Endothelial cell of umbilical vein (primary cell): ENCODE data around the gene LDLRAD4. TPM values are rescaled to one million over a fixed set of nuclear protein-coding genes. Genes with fewer than 3 reads are reported as not detected.

Source experiments
- BruUV-seq: library from RNA; stranded (reverse); fragments of 400-500 nt; replicated peaks from 2 replicates; lab custom pipeline; 2021; lab: Mats Ljungman, UMichigan
- CTCF ChIA-PET: fragments of 300-600, 350-600 bp; sonication (Branson Sonifier 250); formaldehyde crosslinking; loops from one replicate; lab custom pipeline; 2021; ENCODE audit warnings: antibody characterized with exemption, inconsistent platforms; lab: Charles Lee
- POLR2A ChIA-PET: fragments of 300-600, 350-600 bp; sonication (Branson Sonifier 250); formaldehyde crosslinking; loops from one replicate; lab custom pipeline; 2021; ENCODE audit warnings: antibody characterized with exemption, inconsistent platforms; lab: Charles Lee
- DNase-seq: peaks from one replicate; pipeline ENCODE4 v3.0.0-alpha.2; 2011; ENCODE audit warnings: low read depth, low spot score
- FAIRE-seq: peaks from 2 replicates; lab custom pipeline; 2011; peaks lifted over from hg19 to GRCh38; lab: Jason Lieb, UNC
- H2AFZ ChIP-seq: 2 replicates; pipeline ENCODE4 v1.6.0; 2012; ENCODE audit warnings: low read depth, low read length, control low read depth, inconsistent platforms
- H3K27ac ChIP-seq: 2 replicates; pipeline ENCODE4 v1.5.1; 2011; ENCODE audit warnings: low read depth, mild to moderate bottlenecking, control low read depth, low read length, moderate library complexity; ENCODE audit not compliant: insufficient read depth
- H3K27me3 ChIP-seq, 2 experiments: 2 replicates each; pipeline versions ENCODE4 v1.6.0 to v1.6.1; 2011; ENCODE audit warnings: low read length in 2 of 2, mixed read lengths in 1 of 2; ENCODE audit not compliant: control insufficient read depth in 2 of 2, insufficient read depth in 2 of 2
- H3K36me3 ChIP-seq, 2 experiments: 2 replicates in 1 of 2; 3 replicates in 1 of 2; pipeline ENCODE4 v1.5.1; 2011; ENCODE audit warnings: low read length in 2 of 2, mild to moderate bottlenecking in 1 of 2, moderate library complexity in 1 of 2; ENCODE audit not compliant: control insufficient read depth in 2 of 2, insufficient read depth in 2 of 2; ENCODE audit errors: extremely low read depth in 1 of 2
- H3K4me1 ChIP-seq: 3 replicates; pipeline ENCODE4 v1.5.1; 2011; ENCODE audit warnings: mild to moderate bottlenecking, low read length; ENCODE audit not compliant: control insufficient read depth, insufficient read depth; ENCODE audit errors: extremely low read depth
- H3K4me2 ChIP-seq: 2 replicates; pipeline ENCODE4 v1.6.1; 2011; ENCODE audit warnings: low read length, control low read depth, mixed read lengths; ENCODE audit not compliant: insufficient read depth
- H3K4me3 ChIP-seq, 3 experiments: fragments of 200-600 bp in 1 of 3; sonication (generic), shearing (Covaris generic) in 1 of 3; replicated peaks in 1 of 3; 2 replicates each; pipeline ENCODE4 v1.5.1; 2011 to 2016; ENCODE audit warnings: control low read depth in 3 of 3, low read length in 3 of 3, mild to moderate bottlenecking in 2 of 3, inconsistent platforms in 1 of 3, low read depth in 1 of 3, moderate library complexity in 1 of 3; ENCODE audit not compliant: insufficient read depth in 1 of 3
- H3K79me2 ChIP-seq: 2 replicates; pipeline ENCODE4 v1.6.0; 2012; ENCODE audit warnings: low read length, inconsistent platforms; ENCODE audit not compliant: control insufficient read depth, insufficient read depth
- H3K9ac ChIP-seq: replicated peaks from 2 replicates; pipeline ENCODE3; 2011; ENCODE audit warnings: low read length, control low read depth; ENCODE audit not compliant: insufficient read depth; ENCODE audit errors: extremely low read depth
- H3K9me1 ChIP-seq: replicated peaks from 3 replicates; pipeline ENCODE4 v1.6.0; 2011; ENCODE audit warnings: mild to moderate bottlenecking, low read length; ENCODE audit not compliant: control insufficient read depth, insufficient read depth; ENCODE audit errors: extremely low read depth
- H3K9me3 ChIP-seq: replicated peaks from 2 replicates; pipeline ENCODE4 v1.5.1; 2012; ENCODE audit warnings: low read length, inconsistent platforms; ENCODE audit not compliant: control insufficient read depth, insufficient read depth
- H4K20me1 ChIP-seq: replicated peaks from 2 replicates; pipeline ENCODE3; 2011; ENCODE audit warnings: mild to moderate bottlenecking, low read length; ENCODE audit not compliant: control insufficient read depth, insufficient read depth; ENCODE audit errors: extremely low read depth
- EZH2 ChIP-seq: IDR thresholded peaks from 2 replicates; pipeline ENCODE4 v1.6.1; 2012; ENCODE audit warnings: borderline replicate concordance, low read depth, mild to moderate bottlenecking, moderate library complexity, low read length, inconsistent platforms; ENCODE audit not compliant: severe bottlenecking
- FOS ChIP-seq: IDR thresholded peaks from 2 replicates; pipeline ENCODE4 v1.6.1; 2011; ENCODE audit warnings: mild to moderate bottlenecking, low read length, moderate library complexity, borderline replicate concordance; ENCODE audit not compliant: insufficient read depth
- GATA2 ChIP-seq: IDR thresholded peaks from 2 replicates; pipeline ENCODE4 v1.7.0; 2011; ENCODE audit warnings: low read depth, mild to moderate bottlenecking, moderate library complexity, mixed read lengths, low read length; ENCODE audit not compliant: insufficient read length, insufficient read depth
- JUN ChIP-seq: IDR thresholded peaks from 2 replicates; pipeline ENCODE4 v1.6.1; 2011; ENCODE audit warnings: borderline replicate concordance, low read depth; ENCODE audit not compliant: insufficient read length, insufficient read depth
- MYC ChIP-seq: IDR thresholded peaks from one replicate; pipeline ENCODE4 v1.6.1; 2011; ENCODE audit warnings: mild to moderate bottlenecking, low read depth, low read length
- POLR2A ChIP-seq: IDR thresholded peaks from 2 replicates; pipeline ENCODE4 v1.6.1; 2012; ENCODE audit warnings: low read depth, mild to moderate bottlenecking, control low read depth, low read length
- POLR2AphosphoS5 ChIP-seq: IDR thresholded peaks from 2 replicates; pipeline ENCODE4 v1.6.1; 2012; ENCODE audit warnings: low read depth, mild to moderate bottlenecking, control low read depth, low read length, moderate library complexity; ENCODE audit not compliant: insufficient read depth
- dilution Hi-C: fragments of 300-500 bp; cut with MboI; formaldehyde crosslinking; loops from one replicate; pipeline ENCODE4 v1.15.0; 2019; ENCODE audit warnings: low sequenced_read_pairs; ENCODE audit not compliant: extremely low pct_ligation_motif_present
- intact Hi-C: fragments of 100-400 bp; cut with micrococcal nuclease; formaldehyde crosslinking; loops from one replicate; pipeline ENCODE4 v1.10.0; 2022
- polyA plus RNA-seq, 4 experiments: library from polyadenylated mRNA; depleted of rRNA in 3 of 4; stranded (reverse) in 3 of 4; unstranded in 1 of 4; fragments of >200 nt; gene quantifications; 2 replicates each; pipeline versions ENCODE4 v1.2.1 to v1.2.3, GENCODE V29; 2011 to 2012; ENCODE audit warnings: missing spikeins in 1 of 4
- total RNA-seq: library from RNA; stranded (reverse); gene quantifications from 2 replicates; pipeline ENCODE4 v1.2.3, GENCODE V29; 2021
- TF ChIP-seq, protein P1 (sequence below): IDR thresholded peaks from 2 replicates; pipeline ENCODE4 v1.6.1; 2011; ENCODE audit not compliant: insufficient read depth, insufficient read length
- TF ChIP-seq, protein P2 (sequence below), 2 donors: IDR thresholded peaks; 1 replicate in 1 of 2; 2 replicates in 1 of 2; pipeline ENCODE4 v1.5.1; 2011; ENCODE audit warnings: low read length in 2 of 2, mild to moderate bottlenecking in 2 of 2, moderate library complexity in 2 of 2, control low read depth in 1 of 2, inconsistent platforms in 1 of 2, low read depth in 1 of 2; ENCODE audit not compliant: insufficient read depth in 1 of 2; ENCODE audit errors: extremely low read depth in 1 of 2

Gene LDLRAD4
- total and polyA plus RNA-seq, 2 donors (not counting 3 experiments of a cell fraction or from before 2014, with no cell fraction given), result 5.2 to 6.5 TPM

DNA sequence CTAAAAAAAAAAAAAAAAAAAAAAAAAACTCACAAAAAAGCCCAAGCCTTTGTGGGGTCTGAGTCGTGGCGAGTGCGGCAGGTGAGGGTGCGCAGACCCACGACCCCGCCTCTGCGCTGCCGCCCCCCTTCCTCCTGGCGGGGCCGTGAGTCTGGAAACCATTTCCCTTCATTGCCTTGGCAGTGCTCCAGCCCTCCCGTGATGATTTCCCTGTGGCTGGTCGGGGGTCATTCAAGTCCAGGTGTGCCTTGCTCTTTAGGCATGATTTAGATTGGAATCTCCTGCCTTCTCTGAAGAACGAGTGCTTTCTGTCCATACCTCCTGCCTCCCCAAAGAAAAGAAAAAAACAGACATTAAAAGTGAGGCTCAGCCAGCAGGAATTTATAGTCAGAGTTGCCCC is 346.0 kb downstream of the LDLRAD4 start:
- ChIA-PET CTCF (no interaction called here), POLR2A (no interaction called here)
- H3K4me3 ChIP-seq, result no peak overlapping the region
- H3K79me2 ChIP-seq, result no peaks in the 10 kb centered on the region
- H3K27ac ChIP-seq, result no peak overlapping the region
- no peaks in the 10 kb centered on the region for H3K9me1 ChIP-seq
- no peak overlapping the region for H2AFZ ChIP-seq
- no peak overlapping the region for H3K9ac ChIP-seq
- peaks cover 0 to 9% of the 10 kb centered on the region in 2 experiments for H3K27me3 ChIP-seq
- DNase-seq, result no peak
- no peaks in the 10 kb centered on the region for H4K20me1 ChIP-seq
- H3K4me1 ChIP-seq, result no peaks in the 10 kb centered on the region
- TF ChIP-seq POLR2AphosphoS5, result no peak
- no peaks in the 10 kb centered on the region for H3K9me3 ChIP-seq
- intact Hi-C loops, result no loop called here
- dilution Hi-C loops, result no loop called here
- H3K36me3 ChIP-seq, result no peaks in the 10 kb centered on the region
- no peak for FAIRE-seq
- no TSS peak for BruUV-seq
- no peak overlapping the region for H3K4me2 ChIP-seq

DNA sequence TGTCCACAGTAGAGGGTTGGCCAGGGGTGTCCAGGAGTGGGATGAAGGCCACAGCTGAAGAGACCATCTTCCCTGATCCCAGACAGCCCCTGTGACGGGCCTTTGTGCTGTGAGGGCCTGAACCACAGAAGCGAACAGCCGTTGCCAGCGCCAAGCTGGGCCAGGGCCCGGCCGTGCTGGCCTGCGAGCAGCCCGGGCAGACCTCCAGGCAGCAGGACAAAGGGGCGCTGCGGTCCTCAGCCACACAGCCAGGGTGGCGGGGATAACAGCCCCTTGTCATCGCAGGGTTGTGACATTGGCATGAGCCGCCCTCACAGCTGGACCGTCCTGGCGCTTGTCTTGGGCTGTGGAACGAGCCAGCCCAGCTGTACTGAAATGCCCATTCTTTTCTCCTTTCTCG is 346.7 kb downstream of the LDLRAD4 start:
- Histone ChIP-seq H3K36me3 (no peaks in the 10 kb centered on the region), H4K20me1 (no peaks in the 10 kb centered on the region), H3K4me1 (no peaks in the 10 kb centered on the region), H3K9ac (no peak overlapping the region), H3K79me2 (no peaks in the 10 kb centered on the region), H2AFZ (no peak overlapping the region), H3K27ac (no peak overlapping the region), H3K9me1 (no peaks in the 10 kb centered on the region), H3K4me2 (no peak overlapping the region), H3K27me3 (peaks cover 0 to 6% of the 10 kb centered on the region in 2 experiments), H3K9me3 (no peaks in the 10 kb centered on the region), H3K4me3 (no peak overlapping the region)
- no peak for DNase-seq
- CTCF ChIA-PET, result no interaction called here
- BruUV-seq, result no TSS peak
- dilution Hi-C loops (no loop called here), intact Hi-C loops (no loop called here)
- TF ChIP-seq POLR2AphosphoS5 (no peak), FOS (no peak), MYC (no peak), GATA2 (no peak), POLR2A (no peak), EZH2 (no peak), JUN (no peak)
- TF ChIP-seq, protein P1, sequence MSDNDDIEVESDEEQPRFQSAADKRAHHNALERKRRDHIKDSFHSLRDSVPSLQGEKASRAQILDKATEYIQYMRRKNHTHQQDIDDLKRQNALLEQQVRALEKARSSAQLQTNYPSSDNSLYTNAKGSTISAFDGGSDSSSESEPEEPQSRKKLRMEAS, result no peak
- TF ChIP-seq, protein P2, sequence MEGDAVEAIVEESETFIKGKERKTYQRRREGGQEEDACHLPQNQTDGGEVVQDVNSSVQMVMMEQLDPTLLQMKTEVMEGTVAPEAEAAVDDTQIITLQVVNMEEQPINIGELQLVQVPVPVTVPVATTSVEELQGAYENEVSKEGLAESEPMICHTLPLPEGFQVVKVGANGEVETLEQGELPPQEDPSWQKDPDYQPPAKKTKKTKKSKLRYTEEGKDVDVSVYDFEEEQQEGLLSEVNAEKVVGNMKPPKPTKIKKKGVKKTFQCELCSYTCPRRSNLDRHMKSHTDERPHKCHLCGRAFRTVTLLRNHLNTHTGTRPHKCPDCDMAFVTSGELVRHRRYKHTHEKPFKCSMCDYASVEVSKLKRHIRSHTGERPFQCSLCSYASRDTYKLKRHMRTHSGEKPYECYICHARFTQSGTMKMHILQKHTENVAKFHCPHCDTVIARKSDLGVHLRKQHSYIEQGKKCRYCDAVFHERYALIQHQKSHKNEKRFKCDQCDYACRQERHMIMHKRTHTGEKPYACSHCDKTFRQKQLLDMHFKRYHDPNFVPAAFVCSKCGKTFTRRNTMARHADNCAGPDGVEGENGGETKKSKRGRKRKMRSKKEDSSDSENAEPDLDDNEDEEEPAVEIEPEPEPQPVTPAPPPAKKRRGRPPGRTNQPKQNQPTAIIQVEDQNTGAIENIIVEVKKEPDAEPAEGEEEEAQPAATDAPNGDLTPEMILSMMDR (IDR thresholded peaks at IDR 0.05; ENCODE audit: extremely low read depth in 1 of 2, insufficient read depth in 1 of 2, low read depth in 1 of 2, low read length in 2 of 2), result no peak
- no peak for FAIRE-seq
- POLR2A ChIA-PET, result no interaction called here
